IPS DF 6.9 (cell line): ENCODE data around the gene PPP1R12A.
"Not testable (repeated sequence)": the region's sequence is repeated elsewhere in the genome, so short reads cannot be mapped to it uniquely, and the experiment has no call there.

ENCODE experiments used
- DNase-seq: peaks from one replicate; pipeline ENCODE4 v3.0.0-alpha.2; 2013; ENCODE audit warnings: low read depth, low spot score
- H3K27ac ChIP-seq: one replicate; pipeline ENCODE4 v1.5.1; 2013; ENCODE audit warnings: low read length, control low read depth
- H3K27me3 ChIP-seq: 2 replicates; pipeline ENCODE4 v1.6.1; 2013; ENCODE audit warnings: mild to moderate bottlenecking, low read length; ENCODE audit not compliant: control insufficient read depth, insufficient read depth
- H3K36me3 ChIP-seq: 2 replicates; pipeline ENCODE4 v1.6.1; 2013; ENCODE audit warnings: low read length; ENCODE audit not compliant: control insufficient read depth, insufficient read depth
- H3K4me1 ChIP-seq: 2 replicates; pipeline ENCODE4 v1.6.1; 2013; ENCODE audit warnings: low read length; ENCODE audit not compliant: control insufficient read depth, insufficient read depth
- H3K4me3 ChIP-seq: 2 replicates; pipeline ENCODE4 v1.5.1; 2013; ENCODE audit warnings: mild to moderate bottlenecking, low read length
- H3K9me3 ChIP-seq: 2 replicates; pipeline ENCODE4 v1.6.1; 2013; ENCODE audit warnings: low read length, inconsistent platforms; ENCODE audit not compliant: control insufficient read depth, insufficient read depth
- WGBS: extraction: QIAGEN DNeasy Blood & Tissue Kit; methylation state at CpG from one replicate; pipeline ENCODE4 v1.1.7; 2013; ENCODE audit warnings: mixed read lengths, missing lambda C conversion rate; ENCODE audit not compliant: insufficient read length, insufficient coverage; 5-methylcytosine and 5-hydroxymethylcytosine counted together

Gene PPP1R12A

GRCh38 chr12:79895071-79895470 lies 39.8 kb downstream of the PPP1R12A start:
- Histone ChIP-seq H3K27me3 (no peaks in the 10 kb centered on the region), H3K36me3 (no peaks in the 10 kb centered on the region), H3K27ac (no peak overlapping the region), H3K4me1 (peaks cover 5% of the 10 kb centered on the region; the same call in 1 of the 2 replicates), H3K9me3 (no peaks in the 10 kb centered on the region), H3K4me3 (no peak overlapping the region)
- no peak for DNase-seq

- WGBS = no CpG with 5 or more reads among the region's 2 CpGs
- H3K27ac ChIP-seq = no peak overlapping the region
- no peak for DNase-seq
- H3K9me3 ChIP-seq = no peaks in the 10 kb centered on the region
- H3K4me3 ChIP-seq = no peak overlapping the region
- no peaks in the 10 kb centered on the region for H3K4me1 ChIP-seq
- no peaks in the 10 kb centered on the region for H3K36me3 ChIP-seq
- H3K27me3 ChIP-seq = no peaks in the 10 kb centered on the region
Measured at GRCh38 chr12:79891506-79892162, 43.3 kb downstream of the PPP1R12A start.

- Histone ChIP-seq H3K27ac (no peak overlapping the region), H3K36me3 (no peaks in the 10 kb centered on the region), H3K4me3 (no peak overlapping the region), H3K27me3 (no peaks in the 10 kb centered on the region), H3K4me1 (no peaks in the 10 kb centered on the region), H3K9me3 (no peaks in the 10 kb centered on the region)
- no peak for DNase-seq
- no CpG with 5 or more reads among the region's 1 CpG for WGBS
Measured at GRCh38 chr12:79887890-79888289, 47.0 kb downstream of the PPP1R12A start.

DNA sequence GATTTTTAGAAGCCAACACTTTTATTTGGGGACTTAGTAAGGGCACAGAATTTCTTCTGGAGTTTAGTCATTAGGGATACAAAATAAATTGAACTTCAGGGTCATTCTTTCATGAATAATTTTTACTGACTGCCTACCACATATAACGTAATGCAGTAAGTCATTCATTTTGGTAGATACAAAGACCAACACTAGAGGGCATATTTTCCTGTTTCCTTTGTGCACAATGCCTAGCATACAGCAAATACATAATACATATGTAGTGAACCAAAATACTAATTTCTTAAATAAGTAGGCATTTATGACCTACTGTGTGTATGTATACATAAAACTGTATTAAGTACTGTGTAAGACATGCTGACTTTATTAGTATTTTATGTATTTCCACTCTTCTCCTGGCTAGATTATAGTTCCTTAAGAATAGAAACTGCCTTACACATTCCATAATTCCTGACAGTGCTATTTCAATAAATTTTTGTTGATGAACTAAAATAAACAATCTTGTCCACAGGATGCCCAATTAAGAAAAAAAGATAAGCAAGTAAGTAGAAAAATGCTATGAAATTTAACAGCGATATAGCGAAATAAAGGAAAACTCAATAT lies 47.9 kb downstream of the PPP1R12A start:
- no peak overlapping the region for H3K27ac ChIP-seq
- no peaks in the 10 kb centered on the region for H3K27me3 ChIP-seq
- no peak for DNase-seq
- H3K9me3 ChIP-seq = no peaks in the 10 kb centered on the region
- H3K4me3 ChIP-seq = no peak overlapping the region
- 100% methylated on average over 2 of the region's 3 CpGs for WGBS
- no peaks in the 10 kb centered on the region for H3K36me3 ChIP-seq
- peaks cover 1% of the 10 kb centered on the region; the same call in 1 of the 2 replicates for H3K4me1 ChIP-seq

GRCh38 chr12:79885911-79886490 lies 48.9 kb downstream of the PPP1R12A start:
- DNase-seq = no peak

DNA sequence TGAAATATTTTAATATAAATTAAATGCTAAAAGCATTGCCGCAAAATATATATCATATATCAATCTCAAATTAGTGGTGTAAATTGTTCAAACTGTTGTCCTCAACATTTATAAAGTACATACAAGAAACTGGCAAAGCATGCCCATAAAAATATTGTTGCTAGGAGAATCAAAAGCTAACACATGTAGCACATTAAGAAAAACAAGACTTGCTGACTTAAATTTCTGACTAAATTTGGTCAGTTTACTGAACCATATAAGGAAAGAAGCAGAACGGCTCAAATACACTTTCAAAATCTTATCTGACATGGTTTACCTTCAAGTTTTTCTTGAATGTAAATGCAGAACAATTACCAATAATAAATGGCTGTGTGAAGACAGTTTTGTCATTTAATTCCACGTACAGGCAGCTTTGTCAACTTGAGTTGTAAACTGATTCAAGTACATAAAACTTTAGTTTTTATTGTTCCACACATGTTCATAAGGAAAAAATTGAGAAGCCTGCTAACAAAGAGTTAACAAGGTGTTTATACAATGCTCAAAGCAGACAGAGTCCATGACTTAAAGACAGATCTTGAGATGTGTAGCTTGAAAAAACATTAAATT lies 50.4 kb downstream of the PPP1R12A start:
- Histone ChIP-seq H3K4me1 (peaks cover 1% of the 10 kb centered on the region), H3K27ac (no peak overlapping the region), H3K9me3 (no peaks in the 10 kb centered on the region), H3K4me3 (no peak overlapping the region), H3K27me3 (no peaks in the 10 kb centered on the region), H3K36me3 (no peaks in the 10 kb centered on the region)
- no CpG with 5 or more reads among the region's 3 CpGs for WGBS
- DNase-seq = no peak

More at GRCh38 chr12:79885911-79886490, 48.9 kb downstream of the PPP1R12A start:
- WGBS = no CpG with 5 or more reads among the region's 3 CpGs
- H3K36me3 ChIP-seq = no peaks in the 10 kb centered on the region
- H3K4me1 ChIP-seq = peaks cover 1% of the 10 kb centered on the region
- no peaks in the 10 kb centered on the region for H3K9me3 ChIP-seq
- no peak overlapping the region for H3K4me3 ChIP-seq
- H3K27ac ChIP-seq = no peak overlapping the region
- no peaks in the 10 kb centered on the region for H3K27me3 ChIP-seq

DNA sequence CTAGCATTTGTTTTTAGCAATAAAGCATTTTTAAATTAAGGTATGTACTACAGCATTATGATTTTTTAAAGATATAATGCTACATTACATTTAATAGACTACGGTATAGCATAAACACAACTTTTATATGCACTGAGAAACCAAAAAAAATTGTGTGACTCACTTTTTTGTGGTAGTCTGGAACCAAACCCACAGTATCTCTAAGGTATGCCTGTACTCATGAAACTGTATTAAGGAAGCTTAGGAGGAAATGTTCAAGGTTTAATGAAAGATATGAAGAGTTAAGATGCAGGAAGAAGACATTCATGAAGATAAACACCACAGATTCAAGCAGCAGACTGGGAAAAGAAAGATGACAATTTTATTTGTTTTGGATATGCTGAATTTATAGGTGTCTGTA lies 51.7 kb downstream of the PPP1R12A start:
- Histone ChIP-seq H3K27me3 (no peaks in the 10 kb centered on the region), H3K36me3 (no peaks in the 10 kb centered on the region), H3K27ac (no peak overlapping the region), H3K4me3 (no peak overlapping the region), H3K9me3 (no peaks in the 10 kb centered on the region), H3K4me1 (peaks cover 1% of the 10 kb centered on the region)
- DNase-seq = no peak
- no CpG with 5 or more reads among the region's 1 CpG for WGBS

GRCh38 chr12:79881351-79881750 lies 53.5 kb downstream of the PPP1R12A start:
- Histone ChIP-seq H3K27me3 (no peaks in the 10 kb centered on the region), H3K36me3 (no peaks in the 10 kb centered on the region), H3K27ac (no peak overlapping the region), H3K4me3 (no peak overlapping the region), H3K4me1 (peaks cover 1% of the 10 kb centered on the region), H3K9me3 (no peaks in the 10 kb centered on the region)
- no CpG with 5 or more reads among the region's 2 CpGs for WGBS
- DNase-seq = no peak

DNA sequence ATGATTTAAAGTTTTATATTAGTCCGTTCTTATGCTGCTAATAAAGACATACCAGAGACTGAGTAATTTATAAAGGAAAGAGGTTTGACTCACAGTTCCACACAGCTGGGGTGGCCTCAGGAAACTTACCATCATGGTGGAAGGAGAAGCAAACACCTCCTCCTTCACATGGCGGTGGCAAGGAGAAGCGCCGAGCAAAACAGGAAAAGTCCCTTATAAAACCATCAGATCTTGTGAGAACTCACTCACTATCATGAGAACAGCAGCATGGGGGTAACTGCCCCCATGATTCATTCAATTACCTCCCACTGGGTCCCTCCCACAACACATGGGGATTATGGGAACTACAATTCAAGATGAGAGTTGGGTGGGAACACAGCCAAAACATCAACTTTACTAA lies 56.4 kb downstream of the PPP1R12A start:
- not testable (repeated sequence) for H3K27ac ChIP-seq, H3K9me3 ChIP-seq, DNase-seq, H3K27me3 ChIP-seq, H3K36me3 ChIP-seq, H3K4me1 ChIP-seq, H3K4me3 ChIP-seq
- no CpG with 5 or more reads among the region's 4 CpGs for WGBS

- H3K4me1 ChIP-seq = no peaks in the 10 kb centered on the region; the same call in 1 of the 2 replicates
- H3K4me3 ChIP-seq = no peak overlapping the region
- 100% methylated on average over 1 of the region's 8 CpGs for WGBS
- H3K9me3 ChIP-seq = no peaks in the 10 kb centered on the region
- no peaks in the 10 kb centered on the region for H3K27me3 ChIP-seq
- no peak for DNase-seq
- H3K27ac ChIP-seq = no peak overlapping the region
- no peaks in the 10 kb centered on the region for H3K36me3 ChIP-seq
Measured at GRCh38 chr12:79877246-79877645, 57.7 kb downstream of the PPP1R12A start.
